ENCODE data around the gene TNC. TPM values are rescaled to one million over a fixed set of nuclear protein-coding genes. Genes with fewer than 3 reads are reported as not detected.

TNC gene
- total RNA-seq, 1 donor from 2014 or later = 64.1 TPM

GRCh38 chr9:115071176-115071575 is 46.8 kb downstream of the TNC start:
- peaks cover 15% of the 10 kb centered on the region for H3K36me3 Mint-ChIP-seq (ENCODE audit: low read depth)
- TF ChIP-seq, protein P1, sequence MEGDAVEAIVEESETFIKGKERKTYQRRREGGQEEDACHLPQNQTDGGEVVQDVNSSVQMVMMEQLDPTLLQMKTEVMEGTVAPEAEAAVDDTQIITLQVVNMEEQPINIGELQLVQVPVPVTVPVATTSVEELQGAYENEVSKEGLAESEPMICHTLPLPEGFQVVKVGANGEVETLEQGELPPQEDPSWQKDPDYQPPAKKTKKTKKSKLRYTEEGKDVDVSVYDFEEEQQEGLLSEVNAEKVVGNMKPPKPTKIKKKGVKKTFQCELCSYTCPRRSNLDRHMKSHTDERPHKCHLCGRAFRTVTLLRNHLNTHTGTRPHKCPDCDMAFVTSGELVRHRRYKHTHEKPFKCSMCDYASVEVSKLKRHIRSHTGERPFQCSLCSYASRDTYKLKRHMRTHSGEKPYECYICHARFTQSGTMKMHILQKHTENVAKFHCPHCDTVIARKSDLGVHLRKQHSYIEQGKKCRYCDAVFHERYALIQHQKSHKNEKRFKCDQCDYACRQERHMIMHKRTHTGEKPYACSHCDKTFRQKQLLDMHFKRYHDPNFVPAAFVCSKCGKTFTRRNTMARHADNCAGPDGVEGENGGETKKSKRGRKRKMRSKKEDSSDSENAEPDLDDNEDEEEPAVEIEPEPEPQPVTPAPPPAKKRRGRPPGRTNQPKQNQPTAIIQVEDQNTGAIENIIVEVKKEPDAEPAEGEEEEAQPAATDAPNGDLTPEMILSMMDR (IDR thresholded peaks at IDR 0.05) = no peak
- no peak overlapping the region for H3K4me3 Mint-ChIP-seq (ENCODE audit: unreplicated experiment)
- H3K9me3 Mint-ChIP-seq (ENCODE audit: low read depth) = no peaks in the 10 kb centered on the region
- H3K27me3 Mint-ChIP-seq (ENCODE audit: low read depth) = no peaks in the 10 kb centered on the region
- no peak for DNase-seq (ENCODE audit: low spot score)
- H3K27ac Mint-ChIP-seq (ENCODE audit: unreplicated experiment) = peak overlapping the region; percentile 92
- peaks cover 41% of the 10 kb centered on the region for H3K4me1 Mint-ChIP-seq (ENCODE audit: low read depth)

DNA sequence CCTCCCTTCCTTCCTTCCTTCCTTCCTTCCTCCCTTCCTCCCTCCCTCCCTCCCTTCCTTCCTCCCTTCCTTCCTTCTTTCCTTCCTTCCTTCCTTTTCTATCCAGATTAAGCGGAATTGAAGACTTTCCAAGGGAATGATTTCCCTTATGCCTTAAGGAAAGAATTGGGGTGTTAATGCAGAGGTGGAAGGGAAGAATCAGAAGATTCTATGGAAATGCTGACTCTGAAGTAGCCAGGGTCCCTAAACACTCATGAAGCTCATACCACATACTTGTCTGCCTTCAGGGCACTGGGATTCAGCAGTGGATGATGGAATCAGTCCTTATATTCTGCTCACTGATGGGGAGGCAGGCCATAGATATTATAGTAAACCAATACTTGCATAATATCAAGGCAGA is 48.2 kb downstream of the TNC start:
- Mint-ChIP-seq H3K27ac (ENCODE audit: unreplicated experiment) (no peak overlapping the region), H3K9me3 (ENCODE audit: low read depth) (no peaks in the 10 kb centered on the region), H3K27me3 (ENCODE audit: low read depth) (no peaks in the 10 kb centered on the region), H3K4me1 (ENCODE audit: low read depth) (peaks cover 45% of the 10 kb centered on the region), H3K4me3 (ENCODE audit: unreplicated experiment) (no peak overlapping the region), H3K36me3 (ENCODE audit: low read depth) (peaks cover 12% of the 10 kb centered on the region)
- DNase-seq (ENCODE audit: low spot score) = no peak
- TF ChIP-seq, protein P1 (IDR thresholded peaks at IDR 0.05) = no peak

GRCh38 chr9:115069302-115069701 is 48.7 kb downstream of the TNC start:
- peaks cover 7% of the 10 kb centered on the region for H3K36me3 Mint-ChIP-seq (ENCODE audit: low read depth)
- no peak for DNase-seq (ENCODE audit: low spot score)
- H3K4me1 Mint-ChIP-seq (ENCODE audit: low read depth) = peaks cover 49% of the 10 kb centered on the region
- TF ChIP-seq, protein P1 (IDR thresholded peaks at IDR 0.05) = no peak
- H3K9me3 Mint-ChIP-seq (ENCODE audit: low read depth) = no peaks in the 10 kb centered on the region
- H3K27me3 Mint-ChIP-seq (ENCODE audit: low read depth) = no peaks in the 10 kb centered on the region
- H3K27ac Mint-ChIP-seq (ENCODE audit: unreplicated experiment) = peak overlapping the region; percentile 41
- no peak overlapping the region for H3K4me3 Mint-ChIP-seq (ENCODE audit: unreplicated experiment)

DNA sequence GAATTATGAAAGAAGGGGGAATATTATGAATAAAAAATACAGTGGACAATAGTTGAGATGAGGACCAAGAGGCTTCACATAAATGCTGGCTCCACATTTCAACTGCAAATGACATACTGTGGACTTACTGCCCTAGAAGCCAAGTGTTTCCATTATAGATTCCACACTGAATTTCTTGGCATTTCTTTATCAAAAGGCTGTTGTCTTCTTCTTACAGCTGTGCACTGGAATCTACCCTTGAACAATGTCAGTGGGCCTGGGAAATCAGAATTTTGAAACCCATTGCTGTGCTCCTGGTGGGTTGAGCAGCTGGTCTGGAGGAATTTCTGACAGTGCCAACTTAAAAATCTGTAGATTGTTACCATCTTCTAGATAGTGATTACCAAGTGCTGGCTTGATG is 49.9 kb downstream of the TNC start:
- TF ChIP-seq, protein P1 (IDR thresholded peaks at IDR 0.05) = no peak
- Mint-ChIP-seq H3K36me3 (ENCODE audit: low read depth) (peaks cover 6% of the 10 kb centered on the region), H3K27ac (ENCODE audit: unreplicated experiment) (no peak overlapping the region)

DNA sequence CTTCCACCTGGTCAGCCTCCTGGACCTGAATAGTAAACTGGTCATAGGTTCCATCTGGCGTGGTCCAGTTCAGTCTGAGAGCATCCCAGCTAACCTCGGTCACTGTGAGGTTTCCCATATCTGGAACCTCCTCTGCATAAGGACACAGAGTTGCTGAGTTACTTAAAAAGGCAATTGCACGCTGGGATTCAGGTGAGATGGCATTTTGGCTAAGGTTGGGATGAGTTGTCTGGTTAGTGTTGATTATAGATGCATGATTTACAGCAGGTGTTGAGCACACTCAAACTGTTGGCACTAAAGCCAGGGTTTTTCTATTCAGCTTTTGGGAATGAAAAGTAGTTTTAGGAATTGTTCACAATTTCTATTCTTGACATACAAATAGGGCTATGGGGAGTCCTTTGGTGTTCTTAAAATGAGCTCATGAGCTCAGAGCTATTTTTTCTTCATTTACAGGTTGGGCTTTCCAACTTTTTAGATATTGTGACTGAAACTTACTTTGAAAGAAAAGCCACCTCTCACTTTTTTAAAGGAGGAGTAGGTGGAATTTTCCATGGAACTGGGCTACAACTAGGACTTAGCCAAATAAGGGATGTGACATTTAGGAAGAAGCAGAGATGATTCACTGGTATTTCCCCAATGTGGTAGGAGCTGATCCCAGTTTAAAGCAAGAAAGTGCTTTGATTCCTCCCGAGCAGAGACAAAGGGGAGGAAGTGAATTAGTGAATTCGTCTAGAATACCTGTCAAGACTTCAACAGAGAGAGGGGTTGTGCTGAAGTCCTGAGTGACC is 54.7 kb downstream of the TNC start:
- H3K9me3 Mint-ChIP-seq (ENCODE audit: low read depth) = no peaks in the 10 kb centered on the region
- no peak for DNase-seq (ENCODE audit: low spot score)
- no peaks in the 10 kb centered on the region for H3K36me3 Mint-ChIP-seq (ENCODE audit: low read depth)
- H3K27me3 Mint-ChIP-seq (ENCODE audit: low read depth) = no peaks in the 10 kb centered on the region
- no peak overlapping the region for H3K4me3 Mint-ChIP-seq (ENCODE audit: unreplicated experiment)
- peaks cover 41% of the 10 kb centered on the region for H3K4me1 Mint-ChIP-seq (ENCODE audit: low read depth)
- H3K27ac Mint-ChIP-seq (ENCODE audit: unreplicated experiment) = peak overlapping the region; percentile 66
- TF ChIP-seq, protein P1 (IDR thresholded peaks at IDR 0.05) = no peak

More for the DNA sequence above, 49.9 kb downstream of the TNC start:
- Mint-ChIP-seq H3K9me3 (ENCODE audit: low read depth) (no peaks in the 10 kb centered on the region), H3K27me3 (ENCODE audit: low read depth) (no peaks in the 10 kb centered on the region), H3K4me1 (ENCODE audit: low read depth) (peaks cover 62% of the 10 kb centered on the region), H3K4me3 (ENCODE audit: unreplicated experiment) (no peak overlapping the region)
- no peak for DNase-seq (ENCODE audit: low spot score)

All from chondrocyte (in vitro differentiated cells).